Lung (tissue), 16 donors: ENCODE results near the gene TLE3. TPM values are rescaled to one million over a fixed set of nuclear protein-coding genes. Genes with fewer than 3 reads are reported as not detected.

Experiments used
- ATAC-seq: fragments of 200-7000 bp; cut with Tn5 transposase; one replicate; pipeline ENCODE4 v1.9.1; 2020; ENCODE audit warnings: moderate number of reproducible peaks; ENCODE audit not compliant: insufficient read depth, low FRiP score
- DNase-seq, 3 donors: peaks; one replicate each; pipeline ENCODE4 v3.0.0-alpha.2; 2013 to 2017
- H3K27ac ChIP-seq, 2 donors: one replicate each; pipeline ENCODE4 v1.5.1; 2013; ENCODE audit warnings: mild to moderate bottlenecking in 2 of 2, moderate library complexity in 2 of 2, control low read depth in 1 of 2, inconsistent platforms in 1 of 2, low read depth in 1 of 2, low read length in 1 of 2
- H3K27me3 ChIP-seq, 3 donors: one replicate each; pipeline ENCODE4 v1.5.1; 2013; ENCODE audit warnings: low read length in 2 of 3; ENCODE audit not compliant: control insufficient read depth in 3 of 3, insufficient read depth in 3 of 3
- H3K36me3 ChIP-seq, 4 donors: one replicate each; pipeline ENCODE4 v1.5.1; 2013; ENCODE audit warnings: low read length in 4 of 4, mild to moderate bottlenecking in 1 of 4, moderate library complexity in 1 of 4; ENCODE audit not compliant: control insufficient read depth in 4 of 4, insufficient read depth in 4 of 4
- H3K4me1 ChIP-seq, 5 donors: one replicate each; pipeline ENCODE4 v1.5.1; 2013; ENCODE audit warnings: low read length in 5 of 5, mild to moderate bottlenecking in 2 of 5, moderate library complexity in 1 of 5; ENCODE audit not compliant: control insufficient read depth in 5 of 5, insufficient read depth in 5 of 5
- H3K4me3 ChIP-seq: one replicate; pipeline ENCODE4 v1.5.1; 2013; ENCODE audit warnings: mild to moderate bottlenecking, control low read depth, moderate library complexity
- H3K9ac ChIP-seq, 2 donors: one replicate each; pipeline ENCODE4 v1.5.1; 2013; ENCODE audit warnings: low read length in 2 of 2, control low read depth in 1 of 2; ENCODE audit not compliant: insufficient read depth in 1 of 2
- H3K9me3 ChIP-seq, 4 donors: one replicate each; pipeline ENCODE4 v1.5.1; 2013; ENCODE audit warnings: low read length in 3 of 4, mild to moderate bottlenecking in 1 of 4, moderate library complexity in 1 of 4; ENCODE audit not compliant: control insufficient read depth in 4 of 4, insufficient read depth in 3 of 4
- CTCF ChIP-seq: IDR thresholded peaks from 2 replicates; pipeline ENCODE4 v1.5.1; 2012; ENCODE audit warnings: mild to moderate bottlenecking; ENCODE audit errors: control extremely low read depth, extremely low read depth
- WGBS, 2 donors: extraction: QIAGEN DNeasy Blood & Tissue Kit; methylation state at CpG; one replicate each; pipeline ENCODE4 v1.1.7; 2013; 5-methylcytosine and 5-hydroxymethylcytosine counted together
- long read RNA-seq, 5 donors: transcript quantifications; one replicate each; lab custom pipeline, GENCODE V29; 2026
- polyA plus RNA-seq, 2 donors: library from polyadenylated mRNA; stranded (reverse); fragments of 200-250 nt; gene quantifications; one replicate each; pipeline ENCODE4 v1.2.1, GENCODE V29; 2013
- total RNA-seq, 2 donors: library from RNA; depleted of rRNA in 1 of 2; stranded (reverse); fragments of >200 nt in 1 of 2; gene quantifications; one replicate each; pipeline ENCODE4 v1.2.1, GENCODE V29; 2014 to 2021
- donor health status: control.
- donor health status: control.
- donor health status: Bipolar disorder and iron deficiency.
- donor health status: healthy.
- donor health status: DM: yes; HTN: yes; CAD: no.

TLE3 gene
- 10 to 100 TPM; 72.1 to 74.4 TPM for total RNA-seq
- polyA plus RNA-seq, result 10 to 100 TPM; 22.7 to 77.3 TPM
- long read RNA-seq, donor 1, result 0 reads
- long read RNA-seq, donor 2, result 0 reads
- long read RNA-seq, donor 3, result 0 reads
- long read RNA-seq, donor 4, partial matches to known transcripts, result 0 of 2 reads
- long read RNA-seq, donor 4, other reads (novel, unspliced or antisense), result 0 of 2 reads
- long read RNA-seq, donor 5, partial matches to known transcripts, result 0 of 6 reads
- long read RNA-seq, donor 5, other reads (novel, unspliced or antisense), result 6 of 6 reads

GRCh38 chr15:70097321-70098152 is at the start of gene TLE3:
Gene TLE3 (minus strand): TSS chr15:70097917. CDS start chr15:70096798, 1,119 bp downstream.
- 0% methylated on average over 74 to 77 of the region's 77 CpGs for WGBS, 2 donors
- H3K4me1 ChIP-seq, result peaks cover 18 to 59% (median 28%) of the 10 kb centered on the region in 5 donors
- peak; percentile 28 for TF ChIP-seq CTCF

DNA sequence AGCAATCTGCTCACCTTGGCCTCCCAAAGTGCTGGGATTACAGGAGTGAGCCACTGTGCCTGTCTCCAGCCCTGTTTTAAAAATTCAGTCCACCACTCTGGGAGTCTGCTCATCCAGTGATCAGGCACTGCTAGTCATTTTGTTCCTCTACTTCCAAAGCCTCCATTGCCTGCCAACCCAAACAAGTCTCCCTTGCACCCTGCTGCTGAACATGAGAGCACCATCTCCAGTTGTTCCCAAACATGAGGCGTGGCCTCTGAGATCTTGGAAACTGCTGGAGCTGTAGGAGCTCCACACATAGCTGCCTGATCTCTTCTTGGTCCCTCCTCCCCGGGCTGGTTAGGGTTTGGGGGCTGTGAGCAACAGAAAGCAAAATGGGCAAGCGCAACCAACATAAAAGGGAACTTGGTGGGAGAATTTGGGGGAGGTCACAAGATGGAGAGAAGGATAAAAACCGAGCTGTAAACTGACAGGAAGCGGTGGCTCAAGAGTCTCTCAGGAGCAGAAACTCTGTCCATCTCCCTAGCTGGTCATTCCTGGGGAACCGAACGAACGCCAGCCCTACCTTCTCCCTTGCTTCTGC is 49.6 kb upstream of the TLE3 start:
- DNase-seq (no peak), ATAC-seq (no peak)
- Histone ChIP-seq H3K27me3 (no peaks in the 10 kb centered on the region), H3K4me1 (peaks cover 3 to 21% (median 7%) of the 10 kb centered on the region in 5 donors), H3K27ac (no peak overlapping the region), H3K4me3 (no peak overlapping the region), H3K36me3 (no peaks in the 10 kb centered on the region), H3K9me3 (no peaks in the 10 kb centered on the region), H3K9ac (no peak overlapping the region)
- TF ChIP-seq CTCF, result no peak
- 40 to 70% methylated on average over 8 of the region's 8 CpGs for WGBS, 2 donors

More at GRCh38 chr15:70097321-70098152, at the start of gene TLE3:
- Histone ChIP-seq H3K4me3 (peak within 1 kb of the TSS; percentile 85), H3K27ac (peak within 1 kb of the TSS; percentile 97 to 98), H3K9ac (peak within 1 kb of the TSS; percentile 30 to 76), H3K36me3 (peaks cover 0 to 8% (median 2%) of the 10 kb centered on the region in 4 donors), H3K27me3 (no peaks in the 10 kb centered on the region), H3K9me3 (no peaks in the 10 kb centered on the region)
- DNase-seq (peak; percentile 99 to 100 (median 100)), ATAC-seq (peak; percentile 53)

GRCh38 chr15:70146771-70147170 is 49.1 kb upstream of the TLE3 start:
- Histone ChIP-seq H3K27me3 (no peaks in the 10 kb centered on the region), H3K9me3 (no peaks in the 10 kb centered on the region), H3K4me3 (no peak overlapping the region), H3K9ac (no peak overlapping the region), H3K4me1 (peaks cover 3 to 23% (median 5%) of the 10 kb centered on the region in 5 donors), H3K27ac (no peak overlapping the region), H3K36me3 (no peaks in the 10 kb centered on the region)
- 96 to 97% methylated on average over 5 of the region's 5 CpGs for WGBS, 2 donors
- ATAC-seq (no peak), DNase-seq (no peak)
- no peak for TF ChIP-seq CTCF
